Measurements from ENCODE around the gene FARS2. TPM values are rescaled to one million over a fixed set of nuclear protein-coding genes. Genes with fewer than 3 reads are reported as not detected.

Gene FARS2
- total RNA-seq, 4 donors from 2014 or later: 10.6 to 24.9 (median 15.2) TPM

- Histone ChIP-seq H3K27ac (replicated peaks in 1 of 4) (no peak overlapping the region), H3K27me3 (no peaks in the 10 kb centered on the region), H3K4me3 (no peak overlapping the region), H3K9me3 (no peaks in the 10 kb centered on the region), H3K36me3 (peaks cover 0 to 18% (median 6%) of the 10 kb centered on the region in 4 donors), H3K4me1 (peaks cover 6 to 28% (median 14%) of the 10 kb centered on the region in 4 donors)
- TF ChIP-seq POLR2AphosphoS5 (IDR thresholded peaks at IDR 0.05) (no peak), EP300 (IDR thresholded peaks at IDR 0.05) (no peak), POLR2A (IDR thresholded peaks at IDR 0.05; ENCODE audit: low read depth) (no peak)
- TF ChIP-seq, protein P1, sequence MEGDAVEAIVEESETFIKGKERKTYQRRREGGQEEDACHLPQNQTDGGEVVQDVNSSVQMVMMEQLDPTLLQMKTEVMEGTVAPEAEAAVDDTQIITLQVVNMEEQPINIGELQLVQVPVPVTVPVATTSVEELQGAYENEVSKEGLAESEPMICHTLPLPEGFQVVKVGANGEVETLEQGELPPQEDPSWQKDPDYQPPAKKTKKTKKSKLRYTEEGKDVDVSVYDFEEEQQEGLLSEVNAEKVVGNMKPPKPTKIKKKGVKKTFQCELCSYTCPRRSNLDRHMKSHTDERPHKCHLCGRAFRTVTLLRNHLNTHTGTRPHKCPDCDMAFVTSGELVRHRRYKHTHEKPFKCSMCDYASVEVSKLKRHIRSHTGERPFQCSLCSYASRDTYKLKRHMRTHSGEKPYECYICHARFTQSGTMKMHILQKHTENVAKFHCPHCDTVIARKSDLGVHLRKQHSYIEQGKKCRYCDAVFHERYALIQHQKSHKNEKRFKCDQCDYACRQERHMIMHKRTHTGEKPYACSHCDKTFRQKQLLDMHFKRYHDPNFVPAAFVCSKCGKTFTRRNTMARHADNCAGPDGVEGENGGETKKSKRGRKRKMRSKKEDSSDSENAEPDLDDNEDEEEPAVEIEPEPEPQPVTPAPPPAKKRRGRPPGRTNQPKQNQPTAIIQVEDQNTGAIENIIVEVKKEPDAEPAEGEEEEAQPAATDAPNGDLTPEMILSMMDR (IDR thresholded peaks at IDR 0.05): no peak
- WGBS: 84% methylated on average over 9 of the region's 9 CpGs
- no peak for DNase-seq (ENCODE audit: extremely low spot score)
- intact Hi-C loops (cut with DNase I): no loop called here
Observed at GRCh38 chr6:5215799-5216198, 45.5 kb upstream of the FARS2 start.

DNA sequence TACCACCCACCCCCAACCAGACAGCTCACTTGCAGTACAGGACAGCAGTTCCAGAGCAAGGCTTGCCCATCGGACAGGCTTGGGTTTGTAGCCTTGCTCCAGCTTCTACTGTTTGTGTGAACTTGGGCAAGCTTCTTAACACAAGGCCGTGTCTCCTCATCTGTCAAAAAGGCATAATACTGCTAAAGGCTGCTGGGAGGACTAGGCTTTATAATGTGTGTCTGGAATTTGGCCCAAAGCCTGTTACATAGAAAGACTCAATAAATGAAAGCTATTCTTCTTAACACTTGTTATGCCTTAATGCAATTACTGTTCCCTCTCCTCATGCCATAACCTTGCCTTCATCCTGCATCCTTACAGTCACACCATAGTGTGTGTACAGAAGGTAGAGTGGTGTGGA lies 44.0 kb upstream of the FARS2 start:
- Histone ChIP-seq H3K9me3 (no peaks in the 10 kb centered on the region), H3K4me1 (peaks cover 6 to 28% (median 14%) of the 10 kb centered on the region in 4 donors), H3K4me3 (no peak overlapping the region), H3K27ac (replicated peaks in 1 of 4) (no peak overlapping the region), H3K36me3 (peaks cover 0 to 18% (median 6%) of the 10 kb centered on the region in 4 donors), H3K27me3 (no peaks in the 10 kb centered on the region)
- no peak for DNase-seq (ENCODE audit: extremely low spot score)
- 88% methylated on average over 2 of the region's 2 CpGs for WGBS
- TF ChIP-seq POLR2AphosphoS5 (IDR thresholded peaks at IDR 0.05) (no peak), EP300 (IDR thresholded peaks at IDR 0.05) (no peak), POLR2A (IDR thresholded peaks at IDR 0.05; ENCODE audit: low read depth) (no peak)
- TF ChIP-seq, protein P1 (IDR thresholded peaks at IDR 0.05): no peak
- intact Hi-C loops (cut with DNase I): no loop called here

- no peak for DNase-seq (ENCODE audit: extremely low spot score)
- Histone ChIP-seq H3K27me3 (no peaks in the 10 kb centered on the region), H3K9me3 (no peaks in the 10 kb centered on the region), H3K4me1 (peaks cover 5 to 28% (median 14%) of the 10 kb centered on the region in 4 donors), H3K27ac (replicated peaks in 1 of 4) (peak overlapping the region in 1 of 4 donors; percentile 39), H3K4me3 (no peak overlapping the region), H3K36me3 (peaks cover 0 to 5% (median 0%) of the 10 kb centered on the region in 4 donors)
- WGBS: 73% methylated on average over 5 of the region's 5 CpGs
- intact Hi-C loops (cut with DNase I): no loop called here
- TF ChIP-seq POLR2A (IDR thresholded peaks at IDR 0.05; ENCODE audit: low read depth): no peak
- TF ChIP-seq EP300 (IDR thresholded peaks at IDR 0.05): no peak
- no peak for TF ChIP-seq POLR2AphosphoS5 (IDR thresholded peaks at IDR 0.05)
- TF ChIP-seq, protein P1 (IDR thresholded peaks at IDR 0.05): no peak
Observed at GRCh38 chr6:5219011-5219691, 42.2 kb upstream of the FARS2 start.

- Histone ChIP-seq H3K4me3 (no peak overlapping the region), H3K4me1 (peaks cover 0 to 15% (median 8%) of the 10 kb centered on the region in 4 donors), H3K9me3 (no peaks in the 10 kb centered on the region), H3K36me3 (peaks cover 0 to 4% (median 0%) of the 10 kb centered on the region in 4 donors), H3K27me3 (no peaks in the 10 kb centered on the region), H3K27ac (replicated peaks in 1 of 4) (no peak overlapping the region)
- no peak for DNase-seq (ENCODE audit: extremely low spot score)
- intact Hi-C loops (cut with DNase I): no loop called here
- WGBS: 100% methylated on average over 1 of the region's 1 CpG
- TF ChIP-seq EP300 (IDR thresholded peaks at IDR 0.05): no peak
- TF ChIP-seq POLR2AphosphoS5 (IDR thresholded peaks at IDR 0.05): no peak
- TF ChIP-seq, protein P1 (IDR thresholded peaks at IDR 0.05): no peak
- no peak for TF ChIP-seq POLR2A (IDR thresholded peaks at IDR 0.05; ENCODE audit: low read depth)
Observed at GRCh38 chr6:5220443-5220842, 40.9 kb upstream of the FARS2 start.
